GM12878 (cell line): ENCODE data around the gene CASP8. TPM values are rescaled to one million over a fixed set of nuclear protein-coding genes. Genes with fewer than 3 reads are reported as not detected.

Experiments
- ATAC-seq: fragments of 200-7000 bp; cut with Tn5 transposase; 3 replicates; pipeline ENCODE4 v1.9.1; 2020; ENCODE audit warnings: mild to moderate bottlenecking, moderate library complexity
- BruUV-seq: library from RNA; stranded (reverse); fragments of 400-500 nt; replicated peaks from 2 replicates; lab custom pipeline; 2021; lab: Mats Ljungman, UMichigan
- CTCF ChIA-PET: fragments of 300-600 bp; sonication (Branson Sonifier 250); formaldehyde crosslinking; extraction: SDS; loops from one replicate; lab custom pipeline; 2021; ENCODE audit warnings: inconsistent platforms; lab: Yijun Ruan, JAX
- POLR2A ChIA-PET: fragments of 350-600 bp; formaldehyde crosslinking; extraction: SDS; loops from one replicate; lab custom pipeline; 2021; ENCODE audit warnings: inconsistent platforms; lab: Charles Lee
- RAD21 ChIA-PET: fragments of 300-600 bp; sonication (Branson Sonifier 250); formaldehyde crosslinking; loops from one replicate; lab custom pipeline; 2023; ENCODE audit warnings: antibody characterized with exemption; ENCODE audit not compliant: unreplicated experiment; lab: Charles Lee
- SMC1A ChIA-PET: fragments of 300-600 bp; sonication (Branson Sonifier 250); formaldehyde crosslinking; loops from one replicate; lab custom pipeline; 2023; ENCODE audit not compliant: unreplicated experiment, uncharacterized antibody; lab: Charles Lee
- DNase-seq: peaks from one replicate; pipeline ENCODE4 v3.0.0-alpha.2; 2011; ENCODE audit warnings: low read depth, low spot score
- FAIRE-seq: peaks from 3 replicates; lab custom pipeline; 2011; peaks lifted over from hg19 to GRCh38; lab: Jason Lieb, UNC
- H2AFZ ChIP-seq: 2 replicates; pipeline ENCODE4 v1.6.0; 2011; ENCODE audit warnings: low read depth, low read length, control low read depth; ENCODE audit not compliant: control insufficient read depth
- H3K27ac ChIP-seq: 2 replicates; pipeline ENCODE4 v1.5.1; 2011; ENCODE audit warnings: control low read depth; ENCODE audit not compliant: control insufficient read depth, insufficient read depth
- H3K27me3 ChIP-seq, 2 experiments: replicated peaks in 1 of 2; 2 replicates each; pipeline versions ENCODE4 v1.6.0 to v1.6.1; 2011; ENCODE audit warnings: low read length in 1 of 2; ENCODE audit not compliant: control insufficient read depth in 2 of 2, insufficient read depth in 2 of 2
- H3K36me3 ChIP-seq, 2 experiments: 2 replicates each; pipeline ENCODE4 v1.5.1; 2011; ENCODE audit warnings: low read length in 1 of 2; ENCODE audit not compliant: control insufficient read depth in 2 of 2, insufficient read depth in 2 of 2
- H3K4me1 ChIP-seq: 2 replicates; pipeline ENCODE4 v1.6.1; 2011; ENCODE audit warnings: mild to moderate bottlenecking, low read length, moderate library complexity, mixed read lengths; ENCODE audit not compliant: control insufficient read depth, insufficient read depth
- H3K4me2 ChIP-seq: 2 replicates; pipeline ENCODE4 v1.6.0; 2011; ENCODE audit warnings: control low read depth; ENCODE audit not compliant: control insufficient read depth, insufficient read depth
- H3K4me3 ChIP-seq: fragments of 200-600 bp; sonication (generic); 2 replicates; pipeline ENCODE4 v1.5.1; 2016
- H3K79me2 ChIP-seq: 2 replicates; pipeline ENCODE4 v1.6.0; 2011; ENCODE audit warnings: low read length; ENCODE audit not compliant: control insufficient read depth, insufficient read depth
- H3K9ac ChIP-seq: 2 replicates; pipeline ENCODE4 v1.8.0; 2011; ENCODE audit warnings: low read length, control low read depth, mixed read lengths; ENCODE audit not compliant: control insufficient read depth, insufficient read depth
- H3K9me3 ChIP-seq: replicated peaks from 3 replicates; pipeline ENCODE4 v1.5.1; 2011; ENCODE audit warnings: mild to moderate bottlenecking, low read length; ENCODE audit not compliant: control insufficient read depth, insufficient read depth
- H4K20me1 ChIP-seq: 2 replicates; pipeline ENCODE4 v1.6.0; 2011; ENCODE audit not compliant: control insufficient read depth, insufficient read depth
- ASH2L ChIP-seq: fragments of 300-600, 200-600 bp; sonication (generic); IDR thresholded peaks from 2 replicates; pipeline ENCODE4 v1.6.1; 2017; ENCODE audit warnings: low read depth, mild to moderate bottlenecking, borderline replicate concordance
- CHD2 ChIP-seq: IDR thresholded peaks from 2 replicates; pipeline ENCODE4 v1.6.1; 2011; ENCODE audit warnings: low read depth, low read length, improper control_type of control experiment, borderline replicate concordance
- DPF2 ChIP-seq: fragments of 450-650 bp; IDR thresholded peaks from 2 replicates; pipeline ENCODE4 v1.6.1; 2017; ENCODE audit warnings: mild to moderate bottlenecking
- EP300 ChIP-seq, 2 experiments: fragments of 150-350 bp in 1 of 2; IDR thresholded peaks; 2 replicates each; pipeline ENCODE4 v1.6.1; 2011 to 2012; ENCODE audit warnings: low read depth in 2 of 2, low read length in 2 of 2, borderline replicate concordance in 1 of 2, improper control_type of control experiment in 1 of 2, inconsistent platforms in 1 of 2; ENCODE audit not compliant: control insufficient read depth in 1 of 2
- ESRRA ChIP-seq: IDR thresholded peaks from 2 replicates; pipeline ENCODE4 v1.6.1; 2012; ENCODE audit warnings: mild to moderate bottlenecking, low read length, improper control_type of control experiment
- FOXM1 ChIP-seq: IDR thresholded peaks from 2 replicates; pipeline ENCODE4 v1.6.1; 2012; ENCODE audit warnings: low read depth, mild to moderate bottlenecking, inconsistent platforms, low read length, moderate library complexity
- GATAD2B ChIP-seq: fragments of 450-650 bp; conservative IDR thresholded peaks from 2 replicates; pipeline ENCODE4 v1.6.1; 2017; ENCODE audit warnings: low read depth, mild to moderate bottlenecking, moderate library complexity
- HDGF ChIP-seq: fragments of 450-650 bp; IDR thresholded peaks from 2 replicates; pipeline ENCODE4 v1.6.1; 2016; ENCODE audit warnings: antibody characterized with exemption
- IKZF2 ChIP-seq, 2 experiments: fragments of 450-650 bp; IDR thresholded peaks; 2 replicates each; pipeline ENCODE4 v1.6.1; 2017; ENCODE audit warnings: mild to moderate bottlenecking in 2 of 2, moderate library complexity in 2 of 2
- IRF4 ChIP-seq: IDR thresholded peaks from 2 replicates; pipeline ENCODE4 v1.6.1; 2011; ENCODE audit warnings: low read depth, low read length
- KDM1A ChIP-seq: fragments of 200-600 bp; sonication (generic); IDR thresholded peaks from 2 replicates; pipeline ENCODE4 v1.6.1; 2016; ENCODE audit warnings: borderline replicate concordance
- MTA2 ChIP-seq: fragments of 450-650 bp; IDR thresholded peaks from 2 replicates; pipeline ENCODE4 v1.6.1; 2016; ENCODE audit warnings: low read depth, mild to moderate bottlenecking, moderate library complexity
- MYB ChIP-seq: fragments of 150-350 bp; IDR thresholded peaks from 2 replicates; pipeline ENCODE4 v1.6.1; 2014; ENCODE audit warnings: mild to moderate bottlenecking, low read depth, low read length, borderline replicate concordance
- NFYB ChIP-seq: IDR thresholded peaks from 2 replicates; pipeline ENCODE4 v1.6.1; 2011; ENCODE audit warnings: low read depth, mild to moderate bottlenecking, low read length, improper control_type of control experiment, moderate library complexity; ENCODE audit not compliant: insufficient read depth
- NRF1 ChIP-seq: conservative IDR thresholded peaks from 2 replicates; pipeline ENCODE4 v1.6.1; 2011; ENCODE audit warnings: mild to moderate bottlenecking, low read depth, low read length, improper control_type of control experiment
- POLR2A ChIP-seq: IDR thresholded peaks from 2 replicates; pipeline ENCODE4 v1.6.1; 2011; ENCODE audit warnings: low read depth, mild to moderate bottlenecking, low read length
- SREBF2 ChIP-seq: IDR thresholded peaks from 2 replicates; pipeline ENCODE4 v1.6.1; 2012; ENCODE audit warnings: mild to moderate bottlenecking, low read length
- WGBS: methylation state at CpG from one replicate; pipeline ENCODE4 v1.1.6; 2016; ENCODE audit warnings: low lambda C conversion rate; ENCODE audit not compliant: insufficient replicate concordance, insufficient coverage; ENCODE audit errors: missing lambda C conversion rate; 5-methylcytosine and 5-hydroxymethylcytosine counted together
- in situ Hi-C: fragments of 300-500 bp; cut with MboI; formaldehyde crosslinking; loops from 9 replicates; pipeline ENCODE4 v1.14.3; 2018; ENCODE audit warnings: mixed read lengths
- intact Hi-C: fragments of 100-400 bp; cut with micrococcal nuclease; formaldehyde crosslinking; loops from one replicate; pipeline ENCODE4 v1.14.2; 2022; ENCODE audit not compliant: unreplicated experiment
- polyA plus RNA-seq, 11 experiments: library from polyadenylated mRNA; depleted of rRNA in 4 of 11; unstranded in 6 of 11; stranded (reverse) in 5 of 11; fragments of >200 nt; fragmentation: Nextera tagmentation in 4 of 11; fragmentation: Illumina TruSeq in 1 of 11; extraction: Ambion mirVana in 4 of 11; extraction: Trizol in 1 of 11; gene quantifications; 1 replicate in 1 of 11; 2 replicates in 10 of 11; pipeline versions ENCODE4 v1.2.1 to v1.2.3, GENCODE V29; 2011 to 2016; ENCODE audit warnings: inconsistent platforms in 2 of 11, missing spikeins in 2 of 11, low read depth in 1 of 11
- total RNA-seq, 4 experiments: library from RNA; depleted of rRNA in 3 of 4; stranded (reverse); fragments of >200 nt in 3 of 4; fragmentation: Illumina TruSeq in 1 of 4; extraction: Trizol in 1 of 4; gene quantifications; 2 replicates each; pipeline versions ENCODE4 v1.2.1 to v1.2.3, GENCODE V29; 2013 to 2021
- TF ChIP-seq, protein P1 (sequence below): IDR thresholded peaks from 2 replicates; pipeline ENCODE4 v1.6.1; 2011; ENCODE audit warnings: borderline replicate concordance, low read depth, mild to moderate bottlenecking, moderate library complexity, mixed read lengths, low read length; ENCODE audit not compliant: insufficient read depth; ENCODE audit errors: extremely low read length
- TF ChIP-seq, protein P2 (sequence below): fragments of 450-650 bp; IDR thresholded peaks from 2 replicates; pipeline ENCODE4 v1.6.1; 2017; ENCODE audit warnings: borderline replicate concordance
- TF ChIP-seq, protein P3 (sequence below): fragments of 450-650 bp; IDR thresholded peaks from 2 replicates; pipeline ENCODE4 v1.6.1; 2017; ENCODE audit warnings: mild to moderate bottlenecking

Gene CASP8
- total and polyA plus RNA-seq, 10 of the 15 experiments (the other 5 are each of a cell fraction or from before 2014, with no cell fraction given): 18.6 to 54.1 (median 39.9) TPM

DNA sequence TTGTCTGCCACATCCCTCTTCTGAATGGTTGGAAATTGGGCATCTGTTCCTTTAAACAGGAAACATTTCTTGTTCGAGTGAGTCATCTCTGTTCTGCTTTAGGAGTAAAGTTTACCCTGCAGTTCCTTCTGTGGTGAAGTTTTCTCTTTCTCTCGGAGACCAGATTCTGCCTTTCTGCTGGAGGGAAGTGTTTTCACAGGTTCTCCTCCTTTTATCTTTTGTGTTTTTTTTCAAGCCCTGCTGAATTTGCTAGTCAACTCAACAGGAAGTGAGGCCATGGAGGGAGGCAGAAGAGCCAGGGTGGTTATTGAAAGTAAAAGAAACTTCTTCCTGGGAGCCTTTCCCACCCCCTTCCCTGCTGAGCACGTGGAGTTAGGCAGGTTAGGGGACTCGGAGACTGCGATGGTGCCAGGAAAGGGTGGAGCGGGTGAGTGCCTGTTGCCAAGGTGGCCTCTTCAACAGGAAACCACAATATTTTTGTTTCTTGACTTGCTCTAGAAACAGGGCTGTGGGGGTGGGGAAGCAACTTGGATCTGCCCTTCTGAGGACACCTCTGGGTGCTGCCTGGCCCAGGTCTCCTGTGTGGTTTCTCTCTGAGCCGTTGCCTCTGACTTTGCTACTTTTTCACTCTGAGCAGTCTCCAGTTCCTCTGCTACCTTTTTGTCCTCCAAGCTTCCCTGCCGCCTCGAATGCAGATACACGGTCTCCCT lies 2.2 kb upstream of the CASP8 start:
- peaks cover 29% of the 10 kb centered on the region for H3K4me1 ChIP-seq
- POLR2A ChIA-PET: interaction anchor here (1.4 to 5.1 kb wide), 3 partner anchors 21 to 25 kb away, joined by 3 to 33 read pairs (median 6); no protein-coding TSS in a partner anchor
- intact Hi-C loops: loop anchor here (1.0 to 5.0 kb wide), 2 partner anchors 22 to 194 kb away; partner anchors contain the start of genes STRADB and TRAK2
- TF ChIP-seq CHD2: peak; percentile 84
- TF ChIP-seq IRF4: peak; percentile 59; the same call in 1 of the 2 replicates
- TF ChIP-seq NFYB: no peak
- peak; percentile 75; the same call in 1 of the 2 replicates for TF ChIP-seq DPF2
- TF ChIP-seq MYB: no peak
- TF ChIP-seq, protein P1, sequence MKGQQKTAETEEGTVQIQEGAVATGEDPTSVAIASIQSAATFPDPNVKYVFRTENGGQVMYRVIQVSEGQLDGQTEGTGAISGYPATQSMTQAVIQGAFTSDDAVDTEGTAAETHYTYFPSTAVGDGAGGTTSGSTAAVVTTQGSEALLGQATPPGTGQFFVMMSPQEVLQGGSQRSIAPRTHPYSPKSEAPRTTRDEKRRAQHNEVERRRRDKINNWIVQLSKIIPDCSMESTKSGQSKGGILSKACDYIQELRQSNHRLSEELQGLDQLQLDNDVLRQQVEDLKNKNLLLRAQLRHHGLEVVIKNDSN: no peak
- peak; percentile 64 to 97 for TF ChIP-seq EP300 (IDR thresholded peaks at IDR 0.05; ENCODE audit: borderline replicate concordance in 1 of 2, control insufficient read depth in 1 of 2, low read depth in 2 of 2, low read length in 2 of 2)
- no peak for TF ChIP-seq NRF1
- peak; percentile 63 for TF ChIP-seq MTA2
- TF ChIP-seq, protein P2, sequence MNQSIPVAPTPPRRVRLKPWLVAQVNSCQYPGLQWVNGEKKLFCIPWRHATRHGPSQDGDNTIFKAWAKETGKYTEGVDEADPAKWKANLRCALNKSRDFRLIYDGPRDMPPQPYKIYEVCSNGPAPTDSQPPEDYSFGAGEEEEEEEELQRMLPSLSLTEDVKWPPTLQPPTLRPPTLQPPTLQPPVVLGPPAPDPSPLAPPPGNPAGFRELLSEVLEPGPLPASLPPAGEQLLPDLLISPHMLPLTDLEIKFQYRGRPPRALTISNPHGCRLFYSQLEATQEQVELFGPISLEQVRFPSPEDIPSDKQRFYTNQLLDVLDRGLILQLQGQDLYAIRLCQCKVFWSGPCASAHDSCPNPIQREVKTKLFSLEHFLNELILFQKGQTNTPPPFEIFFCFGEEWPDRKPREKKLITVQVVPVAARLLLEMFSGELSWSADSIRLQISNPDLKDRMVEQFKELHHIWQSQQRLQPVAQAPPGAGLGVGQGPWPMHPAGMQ: no peak
- peak; percentile 92 to 95 for TF ChIP-seq IKZF2 (IDR thresholded peaks at IDR 0.05)
- TF ChIP-seq ASH2L: peak; percentile 84; the same call in 1 of the 2 replicates
- peak; percentile 61 for TF ChIP-seq POLR2A
- no peak for TF ChIP-seq ESRRA
- peak; percentile 91 for TF ChIP-seq FOXM1
- TF ChIP-seq SREBF2: no peak
- peak; percentile 90 for TF ChIP-seq GATAD2B
- no peak for TF ChIP-seq KDM1A
- TF ChIP-seq HDGF: no peak
- TF ChIP-seq, protein P3, sequence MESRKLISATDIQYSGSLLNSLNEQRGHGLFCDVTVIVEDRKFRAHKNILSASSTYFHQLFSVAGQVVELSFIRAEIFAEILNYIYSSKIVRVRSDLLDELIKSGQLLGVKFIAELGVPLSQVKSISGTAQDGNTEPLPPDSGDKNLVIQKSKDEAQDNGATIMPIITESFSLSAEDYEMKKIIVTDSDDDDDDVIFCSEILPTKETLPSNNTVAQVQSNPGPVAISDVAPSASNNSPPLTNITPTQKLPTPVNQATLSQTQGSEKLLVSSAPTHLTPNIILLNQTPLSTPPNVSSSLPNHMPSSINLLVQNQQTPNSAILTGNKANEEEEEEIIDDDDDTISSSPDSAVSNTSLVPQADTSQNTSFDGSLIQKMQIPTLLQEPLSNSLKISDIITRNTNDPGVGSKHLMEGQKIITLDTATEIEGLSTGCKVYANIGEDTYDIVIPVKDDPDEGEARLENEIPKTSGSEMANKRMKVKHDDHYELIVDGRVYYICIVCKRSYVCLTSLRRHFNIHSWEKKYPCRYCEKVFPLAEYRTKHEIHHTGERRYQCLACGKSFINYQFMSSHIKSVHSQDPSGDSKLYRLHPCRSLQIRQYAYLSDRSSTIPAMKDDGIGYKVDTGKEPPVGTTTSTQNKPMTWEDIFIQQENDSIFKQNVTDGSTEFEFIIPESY: no peak

More for the DNA sequence above, 2.2 kb upstream of the CASP8 start:
- H3K79me2 ChIP-seq: peaks cover 9% of the 10 kb centered on the region
- FAIRE-seq (peak; percentile 95), ATAC-seq (peak; percentile 79), DNase-seq (peak; percentile 79)
- H3K4me3 ChIP-seq: peak overlapping the region; percentile 62
- in situ Hi-C loops: no loop called here
- H3K27ac ChIP-seq: peak overlapping the region; percentile 99
- CTCF ChIA-PET: interaction anchor here (1.9 to 6.6 kb wide), 3 partner anchors 21 to 75 kb away, joined by 5 to 34 read pairs (median 9); partner anchors contain the start of gene CASP10
- BruUV-seq: TSS peak; percentile 94
- peak overlapping the region; percentile 76 for H2AFZ ChIP-seq
- RAD21 ChIA-PET: interaction anchor here (1.2 to 6.4 kb wide), 3 partner anchors 15 to 75 kb away, joined by 4 to 79 read pairs (median 4); partner anchors contain the start of gene CASP10
- H4K20me1 ChIP-seq: no peaks in the 10 kb centered on the region
- no peaks in the 10 kb centered on the region for H3K27me3 ChIP-seq
- no peaks in the 10 kb centered on the region; a peak in 3 of 4 replicates for H3K36me3 ChIP-seq
- H3K9ac ChIP-seq: peak overlapping the region; percentile 76
- H3K4me2 ChIP-seq: peak overlapping the region; percentile 97
- no peaks in the 10 kb centered on the region; the same call in 2 of the 3 replicates for H3K9me3 ChIP-seq
- SMC1A ChIA-PET: interaction anchor here (0.6 to 10.5 kb wide), 6 partner anchors 10 to 295 kb away, joined by 3 to 87 read pairs (median 5); no protein-coding TSS in a partner anchor
- 2% methylated on average over 10 of the region's 10 CpGs for WGBS
